Chondrocyte (in vitro differentiated cells): ENCODE data around the gene VWA1. TPM values are rescaled to one million over a fixed set of nuclear protein-coding genes. Genes with fewer than 3 reads are reported as not detected.

Experiments used
- DNase-seq: peaks from one replicate; pipeline ENCODE4 v3.0.0; 2021; ENCODE audit warnings: mixed read lengths, low spot score
- H3K27ac Mint-ChIP-seq: one replicate; pipeline ENCODE4 v1.8.0; 2021; ENCODE audit warnings: mild to moderate bottlenecking, moderate library complexity, mixed read lengths; ENCODE audit not compliant: unreplicated experiment
- H3K27me3 Mint-ChIP-seq: 2 replicates; pipeline ENCODE4 v1.8.0; 2021; ENCODE audit warnings: low read depth, mixed read lengths
- H3K36me3 Mint-ChIP-seq: 2 replicates; pipeline ENCODE4 v1.8.0; 2021; ENCODE audit warnings: low read depth, mixed read lengths
- H3K4me1 Mint-ChIP-seq: 2 replicates; pipeline ENCODE4 v1.8.0; 2021; ENCODE audit warnings: low read depth, mild to moderate bottlenecking, mixed read lengths
- H3K4me3 Mint-ChIP-seq: one replicate; pipeline ENCODE4 v1.8.0; 2021; ENCODE audit warnings: mild to moderate bottlenecking, moderate library complexity, mixed read lengths; ENCODE audit not compliant: unreplicated experiment
- H3K9me3 Mint-ChIP-seq: 2 replicates; pipeline ENCODE4 v1.8.0; 2021; ENCODE audit warnings: low read depth, mixed read lengths
- total RNA-seq: library from RNA; stranded (reverse); gene quantifications from 3 replicates; pipeline ENCODE4 v1.2.1, GENCODE V29; 2021
- TF ChIP-seq, protein P1 (sequence below): fragments of 200-600 bp; sonication (generic); IDR thresholded peaks from 2 replicates; pipeline ENCODE4 v1.5.0; 2021; ENCODE audit warnings: antibody characterized with exemption, mild to moderate bottlenecking, moderate library complexity

VWA1 gene
- total RNA-seq, 1 donor from 2014 or later = 24.3 TPM

DNA sequence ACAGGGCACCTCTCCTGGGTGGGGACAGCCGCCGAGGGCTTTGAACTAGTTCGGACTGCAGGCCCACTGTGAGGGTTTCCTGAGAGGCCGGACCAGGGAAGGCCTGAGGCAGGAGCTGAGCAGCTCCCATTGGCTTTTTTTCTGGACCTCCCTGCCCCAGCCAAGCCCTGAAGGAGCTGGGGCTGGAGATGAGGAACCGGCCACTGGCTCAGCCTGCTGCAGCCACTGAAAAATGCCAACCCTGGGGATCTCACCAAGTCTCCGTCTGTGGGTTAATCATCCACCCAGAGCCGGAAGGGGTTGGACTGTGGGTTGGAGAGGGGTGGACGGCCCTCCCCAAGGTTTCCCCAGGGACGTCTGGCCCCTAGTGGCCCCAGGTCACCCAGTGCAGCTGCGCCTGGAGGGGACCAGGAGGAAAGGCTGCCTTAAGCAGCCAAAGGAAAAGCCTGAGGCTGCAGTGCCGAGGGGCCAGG is 2.5 kb downstream of the VWA1 start:
- Mint-ChIP-seq H3K4me3 (no peak overlapping the region), H3K27me3 (no peaks in the 10 kb centered on the region), H3K9me3 (no peaks in the 10 kb centered on the region), H3K27ac (no peak overlapping the region), H3K4me1 (peaks cover 17% of the 10 kb centered on the region), H3K36me3 (no peaks in the 10 kb centered on the region)
- TF ChIP-seq, protein P1, sequence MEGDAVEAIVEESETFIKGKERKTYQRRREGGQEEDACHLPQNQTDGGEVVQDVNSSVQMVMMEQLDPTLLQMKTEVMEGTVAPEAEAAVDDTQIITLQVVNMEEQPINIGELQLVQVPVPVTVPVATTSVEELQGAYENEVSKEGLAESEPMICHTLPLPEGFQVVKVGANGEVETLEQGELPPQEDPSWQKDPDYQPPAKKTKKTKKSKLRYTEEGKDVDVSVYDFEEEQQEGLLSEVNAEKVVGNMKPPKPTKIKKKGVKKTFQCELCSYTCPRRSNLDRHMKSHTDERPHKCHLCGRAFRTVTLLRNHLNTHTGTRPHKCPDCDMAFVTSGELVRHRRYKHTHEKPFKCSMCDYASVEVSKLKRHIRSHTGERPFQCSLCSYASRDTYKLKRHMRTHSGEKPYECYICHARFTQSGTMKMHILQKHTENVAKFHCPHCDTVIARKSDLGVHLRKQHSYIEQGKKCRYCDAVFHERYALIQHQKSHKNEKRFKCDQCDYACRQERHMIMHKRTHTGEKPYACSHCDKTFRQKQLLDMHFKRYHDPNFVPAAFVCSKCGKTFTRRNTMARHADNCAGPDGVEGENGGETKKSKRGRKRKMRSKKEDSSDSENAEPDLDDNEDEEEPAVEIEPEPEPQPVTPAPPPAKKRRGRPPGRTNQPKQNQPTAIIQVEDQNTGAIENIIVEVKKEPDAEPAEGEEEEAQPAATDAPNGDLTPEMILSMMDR = no peak
- DNase-seq = no peak

DNA sequence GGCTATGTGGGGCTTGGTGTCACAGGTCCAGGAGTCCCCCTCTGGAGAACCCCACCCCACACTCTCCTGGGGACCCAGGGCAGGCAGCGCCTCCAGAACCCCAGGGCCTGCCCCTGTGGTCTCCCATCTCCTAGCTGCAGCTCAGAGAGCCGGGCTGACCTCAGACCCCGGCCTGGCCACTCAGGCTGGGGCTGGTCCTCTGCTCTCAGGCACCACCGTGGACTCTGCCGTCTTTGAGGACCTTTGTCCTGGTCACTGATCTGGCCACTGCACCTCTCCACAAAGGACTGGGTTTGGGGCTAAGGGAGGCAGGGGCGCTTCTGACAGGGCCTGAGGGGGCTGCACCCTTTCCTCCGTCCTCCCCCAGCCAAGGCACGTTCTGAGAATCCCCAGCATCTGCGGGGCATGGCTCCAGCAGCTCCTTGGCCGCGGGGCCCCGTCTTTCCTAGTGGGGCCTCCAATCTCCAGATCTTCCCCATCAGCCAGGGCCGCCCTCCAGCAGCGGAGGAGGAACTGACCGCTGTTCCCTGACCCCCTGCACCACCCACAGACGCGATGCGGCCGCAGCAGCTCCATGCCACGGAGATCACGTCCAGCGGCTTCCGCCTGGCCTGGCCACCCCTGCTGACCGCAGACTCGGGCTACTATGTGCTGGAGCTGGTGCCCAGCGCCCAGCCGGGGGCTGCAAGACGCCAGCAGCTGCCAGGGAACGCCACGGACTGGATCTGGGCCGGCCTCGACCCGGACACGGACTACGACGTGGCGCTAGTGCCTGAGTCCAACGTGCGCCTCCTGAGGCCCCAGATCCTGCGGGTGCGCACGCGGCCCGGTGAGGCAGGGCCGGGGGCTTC is 3.3 kb downstream of the VWA1 start:
- H3K27me3 Mint-ChIP-seq = no peaks in the 10 kb centered on the region
- DNase-seq = no peak
- TF ChIP-seq, protein P1 = no peak
- no peak overlapping the region for H3K27ac Mint-ChIP-seq
- H3K4me1 Mint-ChIP-seq = peaks cover 12% of the 10 kb centered on the region
- no peaks in the 10 kb centered on the region for H3K9me3 Mint-ChIP-seq
- H3K36me3 Mint-ChIP-seq = no peaks in the 10 kb centered on the region
- no peak overlapping the region for H3K4me3 Mint-ChIP-seq

DNA sequence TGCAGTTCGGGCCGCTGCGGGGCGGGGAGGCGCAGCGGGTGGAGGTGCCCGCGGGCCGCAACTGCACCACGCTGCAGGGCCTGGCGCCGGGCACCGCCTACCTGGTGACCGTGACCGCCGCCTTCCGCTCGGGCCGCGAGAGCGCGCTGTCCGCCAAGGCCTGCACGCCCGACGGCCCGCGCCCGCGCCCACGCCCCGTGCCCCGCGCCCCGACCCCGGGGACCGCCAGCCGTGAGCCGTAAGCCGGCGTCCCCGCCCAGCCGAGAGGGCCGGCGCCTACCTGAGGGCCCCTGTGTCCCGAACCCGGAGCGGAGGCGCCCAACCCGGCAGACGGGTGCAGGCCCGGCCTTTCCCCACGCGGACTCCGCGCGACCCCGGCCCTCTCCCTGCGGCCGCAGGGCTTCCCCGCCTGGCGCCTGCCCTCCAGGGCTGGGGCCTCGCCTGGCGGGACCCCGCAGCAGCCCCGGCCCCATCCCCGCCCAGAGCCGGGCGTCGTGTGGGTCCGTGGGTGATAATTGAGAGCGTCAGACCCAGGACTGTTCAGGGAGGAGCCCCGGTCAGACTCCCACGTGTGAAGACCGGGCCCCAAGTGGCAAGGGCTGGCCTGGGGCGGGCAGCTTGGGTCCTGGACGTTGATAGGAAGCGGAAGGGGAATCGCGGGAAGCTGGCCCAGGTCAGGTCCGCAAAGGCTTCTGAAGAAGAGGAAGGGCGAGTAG is 4.2 kb downstream of the VWA1 start:
- Mint-ChIP-seq H3K27me3 (no peaks in the 10 kb centered on the region), H3K4me1 (peaks cover 8% of the 10 kb centered on the region), H3K36me3 (no peaks in the 10 kb centered on the region), H3K27ac (no peak overlapping the region), H3K9me3 (no peaks in the 10 kb centered on the region), H3K4me3 (no peak overlapping the region)
- no peak for DNase-seq
- TF ChIP-seq, protein P1 = no peak

DNA sequence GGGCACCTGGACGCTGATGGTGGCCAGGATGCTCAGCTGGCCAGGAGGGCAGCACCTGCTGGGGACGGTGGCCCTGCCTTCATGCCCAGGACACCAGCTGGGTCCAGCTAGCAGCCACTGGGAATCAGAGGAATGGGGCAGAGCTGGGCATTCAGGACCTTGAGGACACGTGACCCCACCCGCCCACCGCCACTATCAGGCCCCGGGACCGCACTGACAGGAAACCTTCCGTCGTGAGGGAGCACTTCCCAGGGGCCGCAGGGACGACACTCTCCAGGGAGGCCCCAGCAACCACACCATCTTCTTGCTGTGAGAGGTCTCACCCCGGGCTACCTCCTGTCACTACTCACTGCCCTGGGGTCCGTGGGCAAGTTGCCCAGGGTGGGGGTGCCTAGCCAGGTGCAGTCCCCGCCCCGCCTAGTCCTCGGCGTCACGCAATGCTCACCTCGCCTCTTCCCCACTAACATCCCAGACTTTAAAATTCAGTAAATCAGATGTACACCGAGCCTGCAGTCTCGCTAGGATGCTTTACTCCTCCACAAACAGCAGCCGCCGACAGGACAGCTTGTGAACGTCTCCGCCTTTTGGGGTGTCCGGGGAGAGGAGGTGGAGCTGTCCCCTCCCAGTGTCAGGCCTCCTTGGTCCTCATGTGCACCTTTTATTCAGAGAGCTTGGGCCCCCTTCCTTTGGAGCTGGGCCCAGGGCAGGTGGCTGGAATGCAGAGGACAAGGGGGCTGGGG is 4.9 kb downstream of the VWA1 start:
- H3K27ac Mint-ChIP-seq = no peak overlapping the region
- no peaks in the 10 kb centered on the region for H3K36me3 Mint-ChIP-seq
- peaks cover 3% of the 10 kb centered on the region for H3K4me1 Mint-ChIP-seq
- no peak for DNase-seq
- H3K4me3 Mint-ChIP-seq = no peak overlapping the region
- H3K27me3 Mint-ChIP-seq = no peaks in the 10 kb centered on the region
- H3K9me3 Mint-ChIP-seq = no peaks in the 10 kb centered on the region
- TF ChIP-seq, protein P1 = no peak
